Naive thymus-derived CD4-positive, alpha-beta T cell (primary cell): ENCODE results near the gene ANKH. TPM values are rescaled to one million over a fixed set of nuclear protein-coding genes. Genes with fewer than 3 reads are reported as not detected.

Source experiments
- ATAC-seq: fragments of 150-1000 bp; cut with Tn5 transposase; 2 replicates; pipeline ENCODE4 v1.10.0; 2021; ENCODE audit warnings: mild to moderate bottlenecking, moderate library complexity
- CTCF ChIA-PET: fragments of 350-600 bp; sonication (Branson Sonifier 250); formaldehyde crosslinking; loops from one replicate; lab custom pipeline; 2021; ENCODE audit warnings: antibody characterized with exemption; lab: Charles Lee
- POLR2A ChIA-PET: fragments of 350-600 bp; sonication (Branson Sonifier 250); formaldehyde crosslinking; loops from one replicate; lab custom pipeline; 2021; ENCODE audit warnings: antibody characterized with exemption, inconsistent platforms; lab: Charles Lee
- DNase-seq, 9 donors: peaks; one replicate each; pipeline versions ENCODE4 v3.0.0 to v3.0.0-alpha.2; 2020 to 2022; ENCODE audit warnings: mixed read lengths in 1 of 9
- H3K27ac ChIP-seq: one replicate; pipeline ENCODE4 v1.7.0; 2013; ENCODE audit warnings: mild to moderate bottlenecking, low read depth, low read length, moderate library complexity
- H3K27me3 ChIP-seq, 2 donors: one replicate each; pipeline ENCODE4 v1.7.0; 2013; ENCODE audit warnings: low read length in 2 of 2, mild to moderate bottlenecking in 2 of 2, moderate library complexity in 2 of 2; ENCODE audit not compliant: control insufficient read depth in 2 of 2, insufficient read depth in 2 of 2
- H3K36me3 ChIP-seq, 3 experiments: 1 replicate in 2 of 3; 2 replicates in 1 of 3; pipeline ENCODE4 v1.7.0; 2013; ENCODE audit warnings: low read length in 3 of 3, mild to moderate bottlenecking in 3 of 3, moderate library complexity in 1 of 3; ENCODE audit not compliant: insufficient read depth in 3 of 3, control insufficient read depth in 2 of 3
- H3K4me1 ChIP-seq, 2 donors: one replicate each; pipeline ENCODE4 v1.7.0; 2013; ENCODE audit warnings: low read length in 2 of 2, mild to moderate bottlenecking in 2 of 2, moderate library complexity in 1 of 2; ENCODE audit not compliant: control insufficient read depth in 2 of 2, insufficient read depth in 2 of 2
- H3K4me3 ChIP-seq: 2 replicates; pipeline ENCODE4 v1.7.0; 2013; ENCODE audit warnings: mild to moderate bottlenecking, low read length
- H3K9me3 ChIP-seq, 3 experiments: 1 replicate in 2 of 3; 2 replicates in 1 of 3; pipeline ENCODE4 v1.7.0; 2013; ENCODE audit warnings: low read length in 3 of 3; ENCODE audit not compliant: control insufficient read depth in 2 of 3
- H3K27ac Mint-ChIP-seq, 9 donors: one replicate each; pipeline ENCODE4 v1.8.0; 2020 to 2022; ENCODE audit warnings: mixed read lengths in 9 of 9, mild to moderate bottlenecking in 8 of 9, moderate library complexity in 5 of 9, inconsistent platforms in 2 of 9
- H3K27me3 Mint-ChIP-seq, 5 donors: one replicate each; pipeline ENCODE4 v1.8.0; 2021 to 2022; ENCODE audit warnings: mixed read lengths in 5 of 5, mild to moderate bottlenecking in 1 of 5
- H3K36me3 Mint-ChIP-seq, 5 donors: one replicate each; pipeline ENCODE4 v1.8.0; 2020 to 2022; ENCODE audit warnings: mixed read lengths in 5 of 5, mild to moderate bottlenecking in 3 of 5, inconsistent platforms in 1 of 5
- H3K4me1 Mint-ChIP-seq, 7 donors: one replicate each; pipeline ENCODE4 v1.8.0; 2020 to 2022; ENCODE audit warnings: mixed read lengths in 7 of 7, mild to moderate bottlenecking in 3 of 7, inconsistent platforms in 1 of 7
- H3K4me3 Mint-ChIP-seq, 10 donors: one replicate each; pipeline ENCODE4 v1.8.0; 2020 to 2022; ENCODE audit warnings: mild to moderate bottlenecking in 10 of 10, mixed read lengths in 10 of 10, moderate library complexity in 6 of 10, inconsistent platforms in 2 of 10
- H3K9me3 Mint-ChIP-seq, 11 donors: one replicate each; pipeline ENCODE4 v1.8.0; 2020 to 2022; ENCODE audit warnings: mixed read lengths in 11 of 11, mild to moderate bottlenecking in 4 of 11, inconsistent platforms in 1 of 11, moderate library complexity in 1 of 11
- intact Hi-C, 2 donors: fragments of 100-400 bp; cut with micrococcal nuclease; formaldehyde crosslinking; loops; one replicate each; pipeline ENCODE4 v1.15.1; 2023
- polyA plus RNA-seq, 2 donors: library from polyadenylated mRNA; unstranded; fragments of 300-500 nt; fragmentation: Illumina TruSeq; gene quantifications; one replicate each; pipeline ENCODE4 v1.2.3, GENCODE V29; 2021
- total RNA-seq, 6 experiments: library from RNA in 5 of 6; stranded (reverse) in 5 of 6; gene quantifications; 1 replicate in 5 of 6; 2 replicates in 1 of 6; pipeline ENCODE4 v1.2.3 and lab custom pipeline; 2021 to 2026

Gene ANKH
- total and polyA plus RNA-seq, 7 experiments from 2014 or later: 35.9 to 190 (median 69.5) TPM

- peaks cover 0 to 14% of the 10 kb centered on the region in 2 donors for H3K4me1 ChIP-seq
- ChIA-PET CTCF (interaction anchor here (0.5 to 2.9 kb wide), 5 partner anchors 8 to 133 kb away, joined by 3 to 16 read pairs (median 4); no protein-coding TSS in a partner anchor), POLR2A (interaction anchor here (1.4 to 6.7 kb wide), 3 partner anchors 14 to 30 kb away, joined by 3 to 60 read pairs (median 6); no protein-coding TSS in a partner anchor)
- H3K27me3 ChIP-seq: no peaks in the 10 kb centered on the region
- ATAC-seq (no peak), DNase-seq (no peak)
- no peaks in the 10 kb centered on the region for H3K9me3 ChIP-seq
- no peaks in the 10 kb centered on the region for H3K9me3 Mint-ChIP-seq
- H3K27ac Mint-ChIP-seq: peak overlapping the region in 8 of 9 donors; percentile 33 to 85 (median 76)
- peak overlapping the region in 3 of 10 donors; percentile 8 to 27 (median 16) for H3K4me3 Mint-ChIP-seq
- no peaks in the 10 kb centered on the region for H3K27me3 Mint-ChIP-seq
- peaks cover 17 to 53% (median 50%) of the 10 kb centered on the region in 7 donors for H3K4me1 Mint-ChIP-seq
- intact Hi-C loops: loop anchor here in 1 of 2 donors (1.0 kb wide), 1 partner anchor 14 kb away; no protein-coding TSS in a partner anchor
- peaks cover 0 to 25% (median 5%) of the 10 kb centered on the region in 3 experiments for H3K36me3 ChIP-seq
- H3K4me3 ChIP-seq: no peak overlapping the region
- no peak overlapping the region for H3K27ac ChIP-seq
- H3K36me3 Mint-ChIP-seq: peaks cover 8 to 63% (median 27%) of the 10 kb centered on the region in 5 donors
Measured at GRCh38 chr5:14720236-14720923, 151.2 kb downstream of the ANKH start.

- no peak for DNase-seq
- Histone ChIP-seq H3K27ac (no peak overlapping the region), H3K27me3 (no peaks in the 10 kb centered on the region), H3K4me1 (peaks cover 0 to 14% of the 10 kb centered on the region in 2 donors), H3K9me3 (no peaks in the 10 kb centered on the region), H3K36me3 (peaks cover 0 to 32% (median 5%) of the 10 kb centered on the region in 3 experiments), H3K4me3 (no peak overlapping the region)
- H3K36me3 Mint-ChIP-seq: peaks cover 0 to 64% (median 27%) of the 10 kb centered on the region in 5 donors
- ChIA-PET CTCF (no interaction called here), POLR2A (interaction anchor here (6.7 kb wide), 1 partner anchor 12 kb away, joined by 60 read pairs; no protein-coding TSS in a partner anchor)
- intact Hi-C loops: no loop called here
- peak overlapping the region in 8 of 9 donors; percentile 33 to 79 (median 71) for H3K27ac Mint-ChIP-seq
- no peaks in the 10 kb centered on the region for H3K27me3 Mint-ChIP-seq
- H3K4me3 Mint-ChIP-seq: no peak overlapping the region
- peaks cover 21 to 53% (median 50%) of the 10 kb centered on the region in 7 donors for H3K4me1 Mint-ChIP-seq
- no peaks in the 10 kb centered on the region for H3K9me3 Mint-ChIP-seq
- no peak for ATAC-seq
Measured at GRCh38 chr5:14718778-14719177, 152.8 kb downstream of the ANKH start.

- no peak for ATAC-seq
- peak overlapping the region in 8 of 9 donors; percentile 39 to 85 (median 68) for H3K27ac Mint-ChIP-seq
Measured at GRCh38 chr5:14716755-14717752, 154.5 kb downstream of the ANKH start.

GRCh38 chr5:14715481-14715880 is 156.1 kb downstream of the ANKH start:
- no peak for ATAC-seq
- no peak overlapping the region for H3K4me3 ChIP-seq
- H3K27ac ChIP-seq: peak overlapping the region; percentile 7
- H3K9me3 ChIP-seq: no peaks in the 10 kb centered on the region
- ChIA-PET POLR2A (interaction anchor here (1.4 kb wide), 1 partner anchor 10 kb away, joined by 4 read pairs; no protein-coding TSS in a partner anchor), CTCF (interaction anchor here (0.5 kb wide), 1 partner anchor 14 kb away, joined by 8 read pairs; no protein-coding TSS in a partner anchor)
- DNase-seq: no peak
- Mint-ChIP-seq H3K4me1 (peaks cover 14 to 45% (median 34%) of the 10 kb centered on the region in 7 donors), H3K27me3 (no peaks in the 10 kb centered on the region), H3K36me3 (peaks cover 18 to 70% (median 35%) of the 10 kb centered on the region in 5 donors), H3K4me3 (no peak overlapping the region), H3K27ac (peak overlapping the region in 8 of 9 donors; percentile 24 to 81 (median 67)), H3K9me3 (no peaks in the 10 kb centered on the region)
- H3K27me3 ChIP-seq: no peaks in the 10 kb centered on the region
- H3K4me1 ChIP-seq: peaks cover 0 to 6% of the 10 kb centered on the region in 2 donors
- peaks cover 0 to 64% (median 17%) of the 10 kb centered on the region in 3 experiments for H3K36me3 ChIP-seq
- intact Hi-C loops: no loop called here

More at GRCh38 chr5:14716755-14717752, 154.5 kb downstream of the ANKH start:
- Mint-ChIP-seq H3K4me3 (no peak overlapping the region), H3K27me3 (no peaks in the 10 kb centered on the region), H3K36me3 (peaks cover 8 to 66% (median 32%) of the 10 kb centered on the region in 5 donors), H3K4me1 (peaks cover 16 to 49% (median 42%) of the 10 kb centered on the region in 7 donors), H3K9me3 (no peaks in the 10 kb centered on the region)
- no peaks in the 10 kb centered on the region for H3K27me3 ChIP-seq
- peaks cover 0 to 49% (median 7%) of the 10 kb centered on the region in 3 experiments for H3K36me3 ChIP-seq
- peaks cover 0 to 14% of the 10 kb centered on the region in 2 donors for H3K4me1 ChIP-seq
- no peak for DNase-seq
- POLR2A ChIA-PET: interaction anchor here (0.5 to 6.7 kb wide), 2 partner anchors 10 to 79 kb away, joined by 3 to 60 read pairs; no protein-coding TSS in a partner anchor
- intact Hi-C loops: no loop called here
- no peaks in the 10 kb centered on the region for H3K9me3 ChIP-seq
- no peak overlapping the region for H3K4me3 ChIP-seq
- CTCF ChIA-PET: interaction anchor here (2.1 kb wide), 1 partner anchor 10 kb away, joined by 7 read pairs; no protein-coding TSS in a partner anchor
- no peak overlapping the region for H3K27ac ChIP-seq

- H3K36me3 ChIP-seq: peaks cover 0 to 70% (median 20%) of the 10 kb centered on the region in 3 experiments
- Mint-ChIP-seq H3K27ac (peak overlapping the region in 7 of 9 donors; percentile 61 to 81 (median 75)), H3K4me3 (no peak overlapping the region), H3K36me3 (peaks cover 20 to 76% (median 36%) of the 10 kb centered on the region in 5 donors), H3K9me3 (peaks cover 0 to 2% (median 0%) of the 10 kb centered on the region in 11 donors), H3K27me3 (no peaks in the 10 kb centered on the region), H3K4me1 (peaks cover 11 to 45% (median 35%) of the 10 kb centered on the region in 7 donors)
- intact Hi-C loops: no loop called here
- no peaks in the 10 kb centered on the region for H3K27me3 ChIP-seq
- DNase-seq (no peak), ATAC-seq (no peak)
- H3K27ac ChIP-seq: no peak overlapping the region
- H3K4me3 ChIP-seq: no peak overlapping the region
- ChIA-PET CTCF (no interaction called here), POLR2A (interaction anchor here (1.4 kb wide), 1 partner anchor 9 kb away, joined by 4 read pairs; no protein-coding TSS in a partner anchor)
- H3K9me3 ChIP-seq: no peaks in the 10 kb centered on the region
- H3K4me1 ChIP-seq: no peaks in the 10 kb centered on the region
Measured at GRCh38 chr5:14714706-14715105, 156.9 kb downstream of the ANKH start.
